Activated CD8-positive, alpha-beta memory T cell treated with anti-CD3 and anti-CD28 coated beads for 24 hours (primary cell): ENCODE measurements around the gene SERPINH1.
"Not testable (repeated sequence)": the region's sequence is repeated elsewhere in the genome, so short reads cannot be mapped to it uniquely, and the experiment has no call there.

Experiments used
- DNase-seq: peaks from one replicate; pipeline ENCODE4 v3.0.0-alpha.2; 2020

Gene SERPINH1

GRCh38 chr11:75578977-75579376 lies 16.9 kb downstream of the SERPINH1 start:
- DNase-seq = no peak

GRCh38 chr11:75579841-75580240 lies 17.8 kb downstream of the SERPINH1 start:
- DNase-seq = no peak

- no peak for DNase-seq
Observed at GRCh38 chr11:75582506-75582894, 20.4 kb downstream of the SERPINH1 start.

- peak; percentile 87 for DNase-seq
Observed at GRCh38 chr11:75582895-75583717, 21.1 kb downstream of the SERPINH1 start.

GRCh38 chr11:75583718-75584658 lies 21.9 kb downstream of the SERPINH1 start:
- DNase-seq = no peak

GRCh38 chr11:75584659-75585292 lies 22.7 kb downstream of the SERPINH1 start:
- DNase-seq = not testable (repeated sequence)

- no peak for DNase-seq
Observed at GRCh38 chr11:75585293-75585670, 23.2 kb downstream of the SERPINH1 start.

- DNase-seq = no peak
Observed at GRCh38 chr11:75586395-75586794, 24.3 kb downstream of the SERPINH1 start.

GRCh38 chr11:75588051-75588481 lies 26.0 kb downstream of the SERPINH1 start:
- DNase-seq = no peak

GRCh38 chr11:75589051-75589450 lies 27.0 kb downstream of the SERPINH1 start:
- no peak for DNase-seq

GRCh38 chr11:75589933-75590332 lies 27.9 kb downstream of the SERPINH1 start:
- DNase-seq = no peak

- no peak for DNase-seq
Observed at GRCh38 chr11:75591371-75591770, 29.3 kb downstream of the SERPINH1 start.

- no peak for DNase-seq
Observed at GRCh38 chr11:75591966-75592365, 29.9 kb downstream of the SERPINH1 start.

GRCh38 chr11:75592715-75593114 lies 30.7 kb downstream of the SERPINH1 start:
- DNase-seq = no peak

GRCh38 chr11:75593286-75593915 lies 31.3 kb downstream of the SERPINH1 start:
- no peak for DNase-seq

- no peak for DNase-seq
Observed at GRCh38 chr11:75594211-75594610, 32.2 kb downstream of the SERPINH1 start.

- no peak for DNase-seq
Observed at GRCh38 chr11:75595429-75595828, 33.4 kb downstream of the SERPINH1 start.

GRCh38 chr11:75596914-75597313 lies 34.9 kb downstream of the SERPINH1 start:
- DNase-seq = no peak

GRCh38 chr11:75597636-75598035 lies 35.6 kb downstream of the SERPINH1 start:
- DNase-seq = no peak

GRCh38 chr11:75598264-75598663 lies 36.2 kb downstream of the SERPINH1 start:
- no peak for DNase-seq

GRCh38 chr11:75598900-75599299 lies 36.8 kb downstream of the SERPINH1 start:
- DNase-seq = no peak

- no peak for DNase-seq
Observed at GRCh38 chr11:75600356-75600755, 38.3 kb downstream of the SERPINH1 start.

GRCh38 chr11:75601494-75601893 lies 39.4 kb downstream of the SERPINH1 start:
- no peak for DNase-seq
